GM18520 (cell line): ENCODE results near the gene RFPL1.
"Not testable (repeated sequence)": the region's sequence is repeated elsewhere in the genome, so short reads cannot be mapped to it uniquely, and the experiment has no call there.

Experiments used
- ATAC-seq: cut with Tn5 transposase; IDR thresholded peaks from one replicate; pipeline ENCODE4 v1.9.1; 2021; ENCODE audit not compliant: unreplicated experiment

Gene RFPL1

DNA sequence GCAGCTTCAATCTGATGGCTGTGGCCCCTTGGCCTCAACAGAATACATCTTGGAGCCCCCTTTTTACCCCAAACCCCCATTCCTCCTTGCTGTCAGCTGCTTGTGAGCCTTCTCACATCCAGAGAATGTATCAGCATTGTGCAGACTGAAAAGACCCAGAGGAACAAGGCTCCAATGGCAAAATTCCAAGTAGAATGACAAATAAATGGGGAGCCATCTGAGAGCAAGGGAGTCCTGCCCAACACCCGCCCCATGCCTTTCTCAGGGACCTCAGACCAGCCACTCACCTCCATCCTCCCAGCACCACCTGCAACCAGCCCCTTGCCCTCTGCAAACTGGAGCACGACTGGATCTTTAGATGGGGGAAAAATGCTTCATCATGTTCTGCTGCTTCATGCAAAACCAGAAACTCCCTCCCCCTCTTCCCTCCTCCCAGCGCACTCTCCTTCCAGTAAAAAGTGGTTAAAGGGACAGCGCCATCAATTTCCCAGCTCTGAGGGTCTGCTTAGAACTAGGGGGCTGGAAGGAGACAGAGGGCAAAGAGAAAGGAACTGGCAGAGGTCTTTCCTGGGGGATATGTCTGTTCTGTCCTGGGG is 39.4 kb downstream of the RFPL1 start:
- ATAC-seq: no peak

DNA sequence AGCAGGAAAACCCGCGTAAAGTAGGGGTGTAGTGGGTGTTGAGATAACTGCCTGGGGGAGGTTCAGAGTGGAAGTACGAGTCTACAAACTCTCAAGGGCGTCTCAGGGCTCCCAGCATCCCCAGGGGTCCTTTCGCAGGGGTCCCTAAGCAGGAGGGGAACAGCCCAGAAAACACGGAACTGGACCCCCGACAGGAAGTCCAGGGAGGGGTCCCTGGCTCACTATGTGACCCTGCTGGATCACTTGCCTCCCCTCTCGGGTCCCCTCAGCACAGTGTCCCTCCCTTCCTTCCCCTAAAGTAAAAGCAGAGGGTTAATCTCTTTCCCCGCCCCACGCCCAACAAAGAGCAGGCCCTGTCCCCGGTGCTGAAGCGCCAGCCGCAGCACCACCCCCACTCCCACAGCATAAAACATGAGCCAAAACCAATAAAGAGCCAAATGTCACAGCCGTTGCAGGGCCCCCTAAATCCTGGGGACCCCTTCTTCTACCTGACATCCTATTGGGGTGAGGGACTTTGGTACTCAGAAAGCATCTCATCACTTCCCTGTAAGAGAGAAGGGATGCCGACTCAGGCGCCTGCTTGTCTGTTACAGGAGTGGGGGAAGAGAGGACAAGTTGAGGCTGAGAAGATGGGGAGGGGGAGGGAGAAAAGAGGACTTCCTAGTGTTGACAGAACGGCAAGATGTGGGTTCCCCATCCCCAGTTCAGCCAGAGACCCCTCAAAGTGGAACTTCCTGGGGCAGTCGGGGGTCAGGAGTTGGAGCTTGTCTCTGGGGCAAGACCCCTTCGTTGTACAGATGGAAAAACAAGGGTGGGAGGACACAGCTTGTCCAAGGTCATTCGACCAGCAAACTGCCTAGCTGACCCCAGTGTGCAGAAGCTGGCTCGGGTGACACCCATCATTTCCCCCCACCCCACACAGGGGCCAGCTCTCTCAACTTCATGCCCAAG is 40.2 kb downstream of the RFPL1 start:
- no peak for ATAC-seq

DNA sequence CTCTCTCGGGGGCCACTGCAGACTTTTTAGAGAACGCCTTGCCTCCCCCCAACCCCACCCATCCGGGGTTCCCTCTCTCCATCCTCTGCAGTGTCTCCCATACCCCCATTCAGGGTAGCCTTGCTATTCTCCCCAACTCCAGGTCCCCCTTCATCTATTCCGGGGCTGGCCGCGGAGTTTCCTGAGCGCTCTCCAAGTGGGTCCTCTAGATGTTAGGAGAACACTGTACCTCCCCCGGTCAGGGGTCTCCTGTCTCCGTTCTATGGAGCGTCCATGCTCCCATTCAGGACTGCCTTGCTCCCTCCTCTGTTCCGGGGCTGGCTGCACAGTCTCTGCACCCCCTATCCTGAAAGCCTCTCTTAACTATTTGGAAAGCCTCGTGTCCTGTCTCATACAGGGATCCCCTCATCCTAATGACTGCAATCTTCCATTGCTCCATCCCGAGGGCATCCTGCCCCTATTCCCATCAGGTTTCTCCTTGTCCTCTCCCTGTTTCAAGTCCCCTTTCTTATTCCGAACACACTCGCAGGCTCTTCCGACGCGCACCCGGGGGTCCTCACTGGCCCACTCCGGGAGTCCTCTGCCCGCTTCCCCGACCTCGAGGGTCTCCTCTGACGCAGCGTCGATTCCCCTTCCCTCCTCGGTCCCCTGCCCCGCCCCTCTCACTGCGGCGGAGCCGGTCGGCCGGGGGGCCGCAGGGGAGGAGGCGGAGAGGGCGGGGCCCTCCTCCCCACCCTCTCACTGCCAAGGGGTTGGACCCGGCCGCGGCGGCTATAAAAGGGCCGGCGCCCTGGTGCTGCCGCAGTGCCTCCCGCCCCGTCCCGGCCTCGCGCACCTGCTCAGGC is 41.3 kb downstream of the RFPL1 start, which contains the start of gene NEFH:
NEFH (plus strand) TSS at position 802 of the 845 bp plus-strand sequence. CDS start 45 bp downstream, outside the sequence.
- ATAC-seq: no peak

DNA sequence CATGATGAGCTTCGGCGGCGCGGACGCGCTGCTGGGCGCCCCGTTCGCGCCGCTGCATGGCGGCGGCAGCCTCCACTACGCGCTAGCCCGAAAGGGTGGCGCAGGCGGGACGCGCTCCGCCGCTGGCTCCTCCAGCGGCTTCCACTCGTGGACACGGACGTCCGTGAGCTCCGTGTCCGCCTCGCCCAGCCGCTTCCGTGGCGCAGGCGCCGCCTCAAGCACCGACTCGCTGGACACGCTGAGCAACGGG is 41.8 kb downstream of the RFPL1 start:
- no peak for ATAC-seq

DNA sequence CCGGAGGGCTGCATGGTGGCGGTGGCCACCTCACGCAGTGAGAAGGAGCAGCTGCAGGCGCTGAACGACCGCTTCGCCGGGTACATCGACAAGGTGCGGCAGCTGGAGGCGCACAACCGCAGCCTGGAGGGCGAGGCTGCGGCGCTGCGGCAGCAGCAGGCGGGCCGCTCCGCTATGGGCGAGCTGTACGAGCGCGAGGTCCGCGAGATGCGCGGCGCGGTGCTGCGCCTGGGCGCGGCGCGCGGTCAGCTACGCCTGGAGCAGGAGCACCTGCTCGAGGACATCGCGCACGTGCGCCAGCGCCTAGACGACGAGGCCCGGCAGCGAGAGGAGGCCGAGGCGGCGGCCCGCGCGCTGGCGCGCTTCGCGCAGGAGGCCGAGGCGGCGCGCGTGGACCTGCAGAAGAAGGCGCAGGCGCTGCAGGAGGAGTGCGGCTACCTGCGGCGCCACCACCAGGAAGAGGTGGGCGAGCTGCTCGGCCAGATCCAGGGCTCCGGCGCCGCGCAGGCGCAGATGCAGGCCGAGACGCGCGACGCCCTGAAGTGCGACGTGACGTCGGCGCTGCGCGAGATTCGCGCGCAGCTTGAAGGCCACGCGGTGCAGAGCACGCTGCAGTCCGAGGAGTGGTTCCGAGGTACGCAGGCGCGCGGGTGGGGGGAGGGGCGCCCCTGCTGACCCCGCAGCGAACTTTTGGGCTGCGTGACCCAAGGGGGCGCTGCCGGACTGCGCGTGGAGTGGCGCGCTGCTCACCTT is 42.3 kb downstream of the RFPL1 start:
- ATAC-seq: no peak

DNA sequence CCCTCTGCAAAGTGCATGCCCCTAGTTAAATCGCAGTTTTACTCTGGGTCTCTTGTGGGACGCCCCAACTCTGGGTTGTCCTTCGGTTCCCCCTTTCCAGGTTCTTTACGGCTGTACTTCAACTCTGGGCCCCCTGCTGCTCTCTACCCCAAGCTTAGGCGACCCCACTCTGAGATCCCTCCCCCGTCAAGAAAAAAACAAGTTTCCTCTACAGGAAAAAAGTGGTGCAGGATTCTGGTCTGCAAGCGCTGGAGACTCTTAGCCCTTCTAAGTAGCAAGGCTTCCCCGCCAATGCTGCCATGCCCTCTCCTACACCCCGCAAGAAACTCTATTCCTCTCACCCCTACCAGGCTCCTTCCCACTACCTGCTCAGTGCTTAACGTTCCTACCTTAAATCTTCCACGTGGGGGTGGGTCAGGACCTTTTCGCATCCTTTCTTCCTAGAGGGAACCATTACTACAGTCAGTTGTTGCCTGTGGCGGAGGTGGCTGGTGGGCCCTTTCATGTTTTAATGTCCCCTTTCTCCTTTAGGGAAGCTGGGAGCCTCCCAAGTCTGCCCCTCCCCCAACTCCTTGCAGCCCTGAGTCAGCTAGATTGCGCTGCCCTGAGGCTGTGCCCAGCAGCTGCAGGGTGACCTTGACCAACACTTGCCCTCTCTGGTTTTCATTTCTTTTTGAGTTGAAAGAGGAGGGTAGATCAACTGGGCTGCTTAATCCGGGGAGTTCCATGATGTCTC is 43.0 kb downstream of the RFPL1 start:
- ATAC-seq: no peak

DNA sequence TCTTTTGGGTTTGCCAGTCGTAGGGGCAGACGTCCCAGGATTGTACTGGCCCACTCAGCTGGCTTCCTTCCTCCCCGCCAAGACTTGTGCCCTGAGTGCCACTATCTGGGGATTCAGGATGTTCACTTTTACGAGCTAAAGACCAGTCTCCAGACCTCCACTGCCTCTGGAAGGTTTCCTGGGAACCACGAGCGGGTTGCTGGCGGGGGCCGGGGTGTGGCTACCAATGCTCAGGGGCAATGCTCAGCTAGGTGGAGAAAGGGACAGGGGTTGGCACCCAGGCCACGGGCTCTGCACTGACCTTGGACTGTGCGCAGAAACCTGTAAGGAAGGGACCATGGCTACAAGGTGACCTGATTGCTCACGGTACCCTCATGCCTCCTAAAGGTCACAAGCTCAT is 43.9 kb downstream of the RFPL1 start:
- no peak for ATAC-seq

DNA sequence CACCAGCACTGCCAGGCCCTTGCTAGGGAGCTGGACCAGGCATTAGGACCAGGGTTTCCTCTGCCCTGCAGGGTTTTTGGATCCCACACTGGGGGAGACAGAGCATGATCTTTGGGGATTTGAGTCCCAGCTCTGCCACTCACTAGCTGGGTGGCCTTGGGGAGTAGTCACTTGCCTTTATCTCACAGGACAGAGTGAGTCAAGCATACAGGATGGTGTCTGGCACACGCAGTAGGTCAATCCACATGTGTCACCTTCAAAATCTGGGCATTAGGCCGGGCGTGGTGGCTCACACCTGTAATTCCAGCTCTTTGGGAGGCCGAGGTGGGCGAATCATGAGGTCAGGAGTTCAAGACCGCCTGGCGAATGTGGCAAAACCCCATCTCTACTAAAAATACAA is 44.3 kb downstream of the RFPL1 start:
- ATAC-seq: no peak

DNA sequence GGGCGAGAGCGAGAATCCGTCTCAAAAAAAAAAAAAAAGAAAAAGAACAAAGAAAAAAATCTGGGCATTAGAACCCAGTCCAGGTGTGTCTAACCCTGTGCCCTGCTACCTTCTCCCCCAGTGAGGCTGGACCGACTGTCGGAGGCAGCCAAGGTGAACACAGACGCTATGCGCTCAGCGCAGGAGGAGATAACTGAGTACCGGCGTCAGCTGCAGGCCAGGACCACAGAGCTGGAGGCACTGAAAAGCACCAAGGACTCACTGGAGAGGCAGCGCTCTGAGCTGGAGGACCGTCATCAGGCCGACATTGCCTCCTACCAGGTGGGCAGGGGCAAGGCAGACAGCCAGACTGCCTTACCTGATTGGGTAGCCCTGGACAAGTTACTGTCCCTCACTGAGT is 44.9 kb downstream of the RFPL1 start:
- ATAC-seq: no peak

DNA sequence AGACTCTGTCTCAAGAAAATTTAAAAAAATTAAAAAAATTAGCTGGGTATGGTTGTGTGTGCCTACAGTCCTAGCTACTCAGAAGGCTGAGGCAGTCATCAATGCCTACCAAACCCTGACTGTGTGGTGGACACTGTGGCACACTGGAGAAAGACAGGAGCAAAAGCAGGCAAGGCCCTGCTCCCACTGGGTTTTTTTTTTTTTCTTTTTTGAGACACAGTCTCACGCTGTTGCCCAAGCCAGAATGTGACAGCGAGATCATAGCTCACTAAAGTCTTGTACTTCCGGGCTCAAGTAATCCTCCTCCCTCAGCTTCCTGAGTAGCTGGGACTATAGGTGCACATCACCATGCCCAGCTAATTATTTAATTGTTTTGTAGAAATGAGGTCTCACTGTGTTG is 46.3 kb downstream of the RFPL1 start:
- ATAC-seq: no peak

DNA sequence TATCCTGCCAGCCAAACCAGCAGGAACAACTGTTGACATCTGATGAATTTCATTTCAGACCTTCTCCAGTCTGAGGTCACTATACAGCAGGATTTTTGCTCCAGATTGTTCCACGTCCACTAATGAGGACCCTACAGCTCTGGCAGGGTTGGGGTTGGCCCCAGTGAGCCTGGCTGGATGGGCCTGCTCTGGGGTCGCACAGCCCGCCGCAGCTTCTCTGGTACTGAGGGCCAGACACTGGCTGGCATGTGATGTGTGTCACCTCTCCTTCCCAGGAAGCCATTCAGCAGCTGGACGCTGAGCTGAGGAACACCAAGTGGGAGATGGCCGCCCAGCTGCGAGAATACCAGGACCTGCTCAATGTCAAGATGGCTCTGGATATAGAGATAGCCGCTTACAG is 47.1 kb downstream of the RFPL1 start:
- ATAC-seq: no peak

DNA sequence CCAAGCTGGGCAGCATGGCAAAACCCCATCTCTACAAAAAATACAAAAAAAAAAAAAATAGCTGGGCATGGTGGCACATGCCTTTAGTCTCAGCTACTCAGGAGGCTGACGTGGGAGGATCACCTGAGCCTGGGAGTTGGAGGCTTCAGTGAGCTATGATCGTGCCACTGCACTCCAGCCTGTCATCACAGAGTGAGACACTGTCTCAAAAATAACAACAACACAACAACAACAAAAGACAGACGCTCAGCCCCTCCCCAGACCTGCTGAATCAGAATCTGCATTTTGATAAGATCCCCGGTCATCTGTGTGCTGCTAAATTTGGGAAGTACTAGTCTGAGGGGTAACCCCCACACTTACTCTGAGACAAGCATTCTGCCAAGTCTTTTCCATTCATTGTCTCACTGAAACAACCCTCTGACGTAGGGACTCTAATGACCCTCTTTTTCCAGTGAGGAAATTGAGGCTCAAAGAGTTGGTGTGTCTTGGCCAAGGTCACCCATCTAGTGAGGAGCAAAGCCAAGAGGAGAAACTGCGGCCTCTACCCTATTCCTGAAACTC is 49.1 kb downstream of the RFPL1 start:
- ATAC-seq: no peak

DNA sequence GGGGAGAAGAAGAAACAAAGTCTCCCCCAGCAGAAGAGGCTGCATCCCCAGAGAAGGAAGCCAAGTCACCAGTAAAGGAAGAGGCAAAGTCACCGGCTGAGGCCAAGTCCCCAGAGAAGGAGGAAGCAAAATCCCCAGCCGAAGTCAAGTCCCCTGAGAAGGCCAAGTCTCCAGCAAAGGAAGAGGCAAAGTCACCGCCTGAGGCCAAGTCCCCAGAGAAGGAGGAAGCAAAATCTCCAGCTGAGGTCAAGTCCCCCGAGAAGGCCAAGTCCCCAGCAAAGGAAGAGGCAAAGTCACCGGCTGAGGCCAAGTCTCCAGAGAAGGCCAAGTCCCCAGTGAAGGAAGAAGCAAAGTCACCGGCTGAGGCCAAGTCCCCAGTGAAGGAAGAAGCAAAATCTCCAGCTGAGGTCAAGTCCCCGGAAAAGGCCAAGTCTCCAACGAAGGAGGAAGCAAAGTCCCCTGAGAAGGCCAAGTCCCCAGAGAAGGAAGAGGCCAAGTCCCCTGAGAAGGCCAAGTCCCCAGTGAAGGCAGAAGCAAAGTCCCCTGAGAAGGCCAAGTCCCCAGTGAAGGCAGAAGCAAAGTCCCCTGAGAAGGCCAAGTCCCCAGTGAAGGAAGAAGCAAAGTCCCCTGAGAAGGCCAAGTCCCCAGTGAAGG is 50.9 kb downstream of the RFPL1 start:
- not testable (repeated sequence) for ATAC-seq

DNA sequence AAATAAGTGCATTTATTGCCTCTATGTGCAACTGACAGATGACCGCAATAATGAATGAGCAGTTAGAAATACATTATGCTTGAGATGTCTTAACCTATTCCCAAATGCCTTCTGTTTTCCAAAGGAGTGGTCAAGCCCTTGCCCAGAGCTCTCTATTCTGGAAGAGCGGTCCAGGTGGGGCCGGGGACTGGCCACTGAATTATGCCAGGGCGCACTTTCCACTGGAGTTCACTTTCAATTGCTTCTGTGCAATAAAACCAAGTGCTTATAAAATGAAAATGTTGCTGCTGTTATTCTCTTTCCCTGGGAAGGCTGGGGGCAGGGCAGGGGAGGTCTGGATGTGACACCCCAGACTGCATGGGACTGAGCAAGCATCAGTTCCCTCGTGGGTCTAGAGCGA is 52.6 kb downstream of the RFPL1 start:
- ATAC-seq: no peak
